Esophagus (tissue), 2 donors: ENCODE data around the gene UFD1. TPM values are rescaled to one million over a fixed set of nuclear protein-coding genes. Genes with fewer than 3 reads are reported as not detected.

ENCODE experiments used
- H3K27ac ChIP-seq, 2 donors: one replicate each; pipeline ENCODE4 v1.5.1; 2013; ENCODE audit warnings: low read depth in 2 of 2, mild to moderate bottlenecking in 2 of 2, inconsistent platforms in 1 of 2, low read length in 1 of 2, moderate library complexity in 1 of 2
- H3K27me3 ChIP-seq, 2 donors: one replicate each; pipeline ENCODE4 v1.6.1; 2013; ENCODE audit warnings: low read length in 2 of 2, control low read depth in 1 of 2, mild to moderate bottlenecking in 1 of 2; ENCODE audit not compliant: insufficient read depth in 2 of 2, control insufficient read depth in 1 of 2
- H3K36me3 ChIP-seq, 2 donors: one replicate each; pipeline ENCODE4 v1.6.1; 2013; ENCODE audit warnings: low read length in 1 of 2; ENCODE audit not compliant: control insufficient read depth in 2 of 2, insufficient read depth in 2 of 2
- H3K4me1 ChIP-seq, 2 donors: one replicate each; pipeline ENCODE4 v1.6.1; 2013; ENCODE audit warnings: low read length in 1 of 2; ENCODE audit not compliant: control insufficient read depth in 2 of 2, insufficient read depth in 2 of 2
- H3K4me3 ChIP-seq, 2 donors: one replicate each; pipeline ENCODE4 v1.5.1; 2013; ENCODE audit warnings: low read length in 2 of 2, mild to moderate bottlenecking in 2 of 2, low read depth in 1 of 2, moderate library complexity in 1 of 2
- H3K9me3 ChIP-seq, 2 donors: one replicate each; pipeline ENCODE4 v1.6.1; 2013; ENCODE audit warnings: mild to moderate bottlenecking in 2 of 2, low read depth in 1 of 2, low read length in 1 of 2, moderate library complexity in 1 of 2; ENCODE audit not compliant: control insufficient read depth in 2 of 2, insufficient read depth in 1 of 2
- WGBS, 2 donors: extraction: QIAGEN DNeasy Blood & Tissue Kit; methylation state at CpG; one replicate each; pipeline ENCODE4 v1.1.7; 2013; 5-methylcytosine and 5-hydroxymethylcytosine counted together
- polyA plus RNA-seq, 2 donors: library from polyadenylated mRNA; stranded (reverse); fragments of 200-250 nt; gene quantifications; one replicate each; pipeline ENCODE4 v1.2.3, GENCODE V29; 2013
- donor health status: healthy with polysubstance abuse.
- donor health status: Bipolar disorder and iron deficiency.

Gene UFD1
- polyA plus RNA-seq, 2 donors = 59.7 to 78.3 TPM

GRCh38 chr22:19507534-19507861 lies 28.5 kb upstream of the UFD1 start:
- Histone ChIP-seq H3K27ac (no peak overlapping the region), H3K4me1 (peaks cover 0 to 2% of the 10 kb centered on the region in 2 donors), H3K36me3 (no peaks in the 10 kb centered on the region), H3K9me3 (no peaks in the 10 kb centered on the region), H3K27me3 (no peaks in the 10 kb centered on the region), H3K4me3 (no peak overlapping the region)
- 97 to 100% methylated on average over 4 of the region's 4 CpGs for WGBS, 2 donors

- Histone ChIP-seq H3K4me3 (no peak overlapping the region), H3K27ac (no peak overlapping the region), H3K9me3 (no peaks in the 10 kb centered on the region), H3K36me3 (no peaks in the 10 kb centered on the region), H3K27me3 (no peaks in the 10 kb centered on the region), H3K4me1 (peaks cover 0 to 2% of the 10 kb centered on the region in 2 donors)
- 89 to 90% methylated on average over 10 of the region's 10 CpGs for WGBS, 2 donors
Observed at GRCh38 chr22:19506212-19506611, 27.2 kb upstream of the UFD1 start.

- Histone ChIP-seq H3K9me3 (no peaks in the 10 kb centered on the region), H3K27me3 (no peaks in the 10 kb centered on the region), H3K4me1 (peaks cover 0 to 2% of the 10 kb centered on the region in 2 donors), H3K4me3 (no peak overlapping the region), H3K36me3 (no peaks in the 10 kb centered on the region), H3K27ac (no peak overlapping the region)
- 96 to 97% methylated on average over 5 of the region's 5 CpGs for WGBS, 2 donors
Observed at GRCh38 chr22:19505735-19506126, 26.7 kb upstream of the UFD1 start.

- H3K4me3 ChIP-seq = no peak overlapping the region
- no peaks in the 10 kb centered on the region for H3K9me3 ChIP-seq
- H3K36me3 ChIP-seq = no peaks in the 10 kb centered on the region
- H3K27me3 ChIP-seq = no peaks in the 10 kb centered on the region
- WGBS, 2 donors = 90 to 92% methylated on average over 18 of the region's 18 CpGs
- H3K4me1 ChIP-seq = peaks cover 0 to 2% of the 10 kb centered on the region in 2 donors
- no peak overlapping the region for H3K27ac ChIP-seq
Observed at GRCh38 chr22:19504900-19505734, 26.1 kb upstream of the UFD1 start.

- Histone ChIP-seq H3K27me3 (no peaks in the 10 kb centered on the region), H3K4me1 (peaks cover 0 to 2% of the 10 kb centered on the region in 2 donors), H3K27ac (no peak overlapping the region), H3K4me3 (no peak overlapping the region), H3K9me3 (no peaks in the 10 kb centered on the region), H3K36me3 (no peaks in the 10 kb centered on the region)
- WGBS, 2 donors = 92 to 93% methylated on average over 9 of the region's 9 CpGs
Observed at GRCh38 chr22:19503869-19504268, 24.9 kb upstream of the UFD1 start.

- H3K4me3 ChIP-seq = no peak overlapping the region
- no peaks in the 10 kb centered on the region for H3K36me3 ChIP-seq
- H3K27ac ChIP-seq = no peak overlapping the region
- WGBS, 2 donors = 85 to 86% methylated on average over 7 of the region's 7 CpGs
- H3K4me1 ChIP-seq = peaks cover 0 to 2% of the 10 kb centered on the region in 2 donors
- H3K9me3 ChIP-seq = no peaks in the 10 kb centered on the region
- no peaks in the 10 kb centered on the region for H3K27me3 ChIP-seq
Observed at GRCh38 chr22:19503367-19503766, 24.4 kb upstream of the UFD1 start.

- 90% methylated on average over 3 of the region's 3 CpGs for WGBS, 2 donors
Observed at GRCh38 chr22:19501897-19502447, 23.0 kb upstream of the UFD1 start.

GRCh38 chr22:19499880-19500242 lies 20.9 kb upstream of the UFD1 start:
- Histone ChIP-seq H3K9me3 (no peaks in the 10 kb centered on the region), H3K27me3 (no peaks in the 10 kb centered on the region), H3K36me3 (no peaks in the 10 kb centered on the region), H3K27ac (no peak overlapping the region), H3K4me3 (no peak overlapping the region), H3K4me1 (no peaks in the 10 kb centered on the region)
- WGBS, 2 donors = 95 to 98% methylated on average over 4 of the region's 4 CpGs

More at GRCh38 chr22:19501897-19502447, 23.0 kb upstream of the UFD1 start:
- no peaks in the 10 kb centered on the region for H3K36me3 ChIP-seq
- H3K4me1 ChIP-seq = no peaks in the 10 kb centered on the region
- H3K4me3 ChIP-seq = no peak overlapping the region
- H3K27me3 ChIP-seq = no peaks in the 10 kb centered on the region
- no peaks in the 10 kb centered on the region for H3K9me3 ChIP-seq
- no peak overlapping the region for H3K27ac ChIP-seq

- WGBS, 2 donors = 95 to 96% methylated on average over 7 of the region's 7 CpGs
- Histone ChIP-seq H3K4me3 (no peak overlapping the region), H3K4me1 (no peaks in the 10 kb centered on the region), H3K27me3 (no peaks in the 10 kb centered on the region), H3K27ac (no peak overlapping the region), H3K9me3 (no peaks in the 10 kb centered on the region), H3K36me3 (no peaks in the 10 kb centered on the region)
Observed at GRCh38 chr22:19499236-19499879, 20.4 kb upstream of the UFD1 start.
